GM12878 (cell line): ENCODE results near the gene CACNA1E. TPM values are rescaled to one million over a fixed set of nuclear protein-coding genes. Genes with fewer than 3 reads are reported as not detected.

Experiments
- ATAC-seq: fragments of 200-7000 bp; cut with Tn5 transposase; 3 replicates; pipeline ENCODE4 v1.9.1; 2020; ENCODE audit warnings: mild to moderate bottlenecking, moderate library complexity
- BruUV-seq: library from RNA; stranded (reverse); fragments of 400-500 nt; replicated peaks from 2 replicates; lab custom pipeline; 2021; lab: Mats Ljungman, UMichigan
- CTCF ChIA-PET: fragments of 300-600 bp; sonication (Branson Sonifier 250); formaldehyde crosslinking; extraction: SDS; loops from one replicate; lab custom pipeline; 2021; ENCODE audit warnings: inconsistent platforms; lab: Yijun Ruan, JAX
- POLR2A ChIA-PET: fragments of 350-600 bp; formaldehyde crosslinking; extraction: SDS; loops from one replicate; lab custom pipeline; 2021; ENCODE audit warnings: inconsistent platforms; lab: Charles Lee
- RAD21 ChIA-PET: fragments of 300-600 bp; sonication (Branson Sonifier 250); formaldehyde crosslinking; loops from one replicate; lab custom pipeline; 2023; ENCODE audit warnings: antibody characterized with exemption; ENCODE audit not compliant: unreplicated experiment; lab: Charles Lee
- SMC1A ChIA-PET: fragments of 300-600 bp; sonication (Branson Sonifier 250); formaldehyde crosslinking; loops from one replicate; lab custom pipeline; 2023; ENCODE audit not compliant: unreplicated experiment, uncharacterized antibody; lab: Charles Lee
- DNase-seq: peaks from one replicate; pipeline ENCODE4 v3.0.0-alpha.2; 2011; ENCODE audit warnings: low read depth, low spot score
- FAIRE-seq: peaks from 3 replicates; lab custom pipeline; 2011; peaks lifted over from hg19 to GRCh38; lab: Jason Lieb, UNC
- H2AFZ ChIP-seq: 2 replicates; pipeline ENCODE4 v1.6.0; 2011; ENCODE audit warnings: low read depth, low read length, control low read depth; ENCODE audit not compliant: control insufficient read depth
- H3K27ac ChIP-seq: 2 replicates; pipeline ENCODE4 v1.5.1; 2011; ENCODE audit warnings: control low read depth; ENCODE audit not compliant: control insufficient read depth, insufficient read depth
- H3K27me3 ChIP-seq, 2 experiments: replicated peaks in 1 of 2; 2 replicates each; pipeline versions ENCODE4 v1.6.0 to v1.6.1; 2011; ENCODE audit warnings: low read length in 1 of 2; ENCODE audit not compliant: control insufficient read depth in 2 of 2, insufficient read depth in 2 of 2
- H3K36me3 ChIP-seq, 2 experiments: 2 replicates each; pipeline ENCODE4 v1.5.1; 2011; ENCODE audit warnings: low read length in 1 of 2; ENCODE audit not compliant: control insufficient read depth in 2 of 2, insufficient read depth in 2 of 2
- H3K4me1 ChIP-seq: 2 replicates; pipeline ENCODE4 v1.6.1; 2011; ENCODE audit warnings: mild to moderate bottlenecking, low read length, moderate library complexity, mixed read lengths; ENCODE audit not compliant: control insufficient read depth, insufficient read depth
- H3K4me2 ChIP-seq: 2 replicates; pipeline ENCODE4 v1.6.0; 2011; ENCODE audit warnings: control low read depth; ENCODE audit not compliant: control insufficient read depth, insufficient read depth
- H3K4me3 ChIP-seq: fragments of 200-600 bp; sonication (generic); 2 replicates; pipeline ENCODE4 v1.5.1; 2016
- H3K79me2 ChIP-seq: 2 replicates; pipeline ENCODE4 v1.6.0; 2011; ENCODE audit warnings: low read length; ENCODE audit not compliant: control insufficient read depth, insufficient read depth
- H3K9ac ChIP-seq: 2 replicates; pipeline ENCODE4 v1.8.0; 2011; ENCODE audit warnings: low read length, control low read depth, mixed read lengths; ENCODE audit not compliant: control insufficient read depth, insufficient read depth
- H3K9me3 ChIP-seq: replicated peaks from 3 replicates; pipeline ENCODE4 v1.5.1; 2011; ENCODE audit warnings: mild to moderate bottlenecking, low read length; ENCODE audit not compliant: control insufficient read depth, insufficient read depth
- H4K20me1 ChIP-seq: 2 replicates; pipeline ENCODE4 v1.6.0; 2011; ENCODE audit not compliant: control insufficient read depth, insufficient read depth
- CHD4 ChIP-seq: fragments of 200-600 bp; sonication (generic); IDR thresholded peaks from 2 replicates; pipeline ENCODE4 v1.6.1; 2016; ENCODE audit warnings: mild to moderate bottlenecking
- ESRRA ChIP-seq: IDR thresholded peaks from 2 replicates; pipeline ENCODE4 v1.6.1; 2012; ENCODE audit warnings: mild to moderate bottlenecking, low read length, improper control_type of control experiment
- KDM1A ChIP-seq: fragments of 200-600 bp; sonication (generic); IDR thresholded peaks from 2 replicates; pipeline ENCODE4 v1.6.1; 2016; ENCODE audit warnings: borderline replicate concordance
- LARP7 ChIP-seq: fragments of 450-650 bp; IDR thresholded peaks from 2 replicates; pipeline ENCODE4 v1.6.1; 2017; ENCODE audit warnings: mild to moderate bottlenecking
- MTA3 ChIP-seq: IDR thresholded peaks from 2 replicates; pipeline ENCODE4 v1.6.1; 2012; ENCODE audit warnings: low read length, inconsistent platforms, borderline replicate concordance
- PAX5 ChIP-seq: IDR thresholded peaks from 2 replicates; pipeline ENCODE4 v1.6.1; 2011; ENCODE audit warnings: low read depth, low read length, borderline replicate concordance
- RB1 ChIP-seq: fragments of 450-650 bp; formaldehyde crosslinking; IDR thresholded peaks from 2 replicates; pipeline ENCODE4 v1.6.1; 2017; ENCODE audit warnings: mild to moderate bottlenecking, borderline replicate concordance
- SMARCA5 ChIP-seq: fragments of 450-650 bp; IDR thresholded peaks from 2 replicates; pipeline ENCODE4 v1.6.1; 2017; ENCODE audit warnings: mild to moderate bottlenecking
- SRF ChIP-seq, 2 experiments: IDR thresholded peaks; 2 replicates each; pipeline ENCODE4 v1.6.1; 2011; ENCODE audit warnings: low read depth in 2 of 2, low read length in 2 of 2, mild to moderate bottlenecking in 1 of 2, moderate library complexity in 1 of 2
- SUPT20H ChIP-seq: IDR thresholded peaks from 2 replicates; pipeline ENCODE4 v1.6.1; 2011; ENCODE audit warnings: low read depth, mild to moderate bottlenecking, low read length, moderate library complexity, borderline replicate concordance; ENCODE audit not compliant: control insufficient read depth
- ZNF384 ChIP-seq: IDR thresholded peaks from 2 replicates; pipeline ENCODE4 v1.6.1; 2012; ENCODE audit warnings: low read depth, mild to moderate bottlenecking, low read length, improper control_type of control experiment, borderline replicate concordance
- ZSCAN29 ChIP-seq: fragments of 450-650 bp; IDR thresholded peaks from 2 replicates; pipeline ENCODE4 v1.6.1; 2017; ENCODE audit warnings: mild to moderate bottlenecking, moderate library complexity
- WGBS: methylation state at CpG from one replicate; pipeline ENCODE4 v1.1.6; 2016; ENCODE audit warnings: low lambda C conversion rate; ENCODE audit not compliant: insufficient replicate concordance, insufficient coverage; ENCODE audit errors: missing lambda C conversion rate; 5-methylcytosine and 5-hydroxymethylcytosine counted together
- in situ Hi-C: fragments of 300-500 bp; cut with MboI; formaldehyde crosslinking; loops from 9 replicates; pipeline ENCODE4 v1.14.3; 2018; ENCODE audit warnings: mixed read lengths
- intact Hi-C: fragments of 100-400 bp; cut with micrococcal nuclease; formaldehyde crosslinking; loops from one replicate; pipeline ENCODE4 v1.14.2; 2022; ENCODE audit not compliant: unreplicated experiment
- polyA plus RNA-seq, 11 experiments: library from polyadenylated mRNA; depleted of rRNA in 4 of 11; unstranded in 6 of 11; stranded (reverse) in 5 of 11; fragments of >200 nt; fragmentation: Nextera tagmentation in 4 of 11; fragmentation: Illumina TruSeq in 1 of 11; extraction: Ambion mirVana in 4 of 11; extraction: Trizol in 1 of 11; gene quantifications; 1 replicate in 1 of 11; 2 replicates in 10 of 11; pipeline versions ENCODE4 v1.2.1 to v1.2.3, GENCODE V29; 2011 to 2016; ENCODE audit warnings: inconsistent platforms in 2 of 11, missing spikeins in 2 of 11, low read depth in 1 of 11
- total RNA-seq, 4 experiments: library from RNA; depleted of rRNA in 3 of 4; stranded (reverse); fragments of >200 nt in 3 of 4; fragmentation: Illumina TruSeq in 1 of 4; extraction: Trizol in 1 of 4; gene quantifications; 2 replicates each; pipeline versions ENCODE4 v1.2.1 to v1.2.3, GENCODE V29; 2013 to 2021
- TF ChIP-seq, protein P1 (sequence below): fragments of 450-650 bp; formaldehyde crosslinking; IDR thresholded peaks from 2 replicates; pipeline ENCODE4 v1.4.0; 2020; ENCODE audit warnings: mild to moderate bottlenecking, moderate library complexity
- TF ChIP-seq, protein P2 (sequence below): fragments of 450-650 bp; IDR thresholded peaks from 2 replicates; pipeline ENCODE4 v1.6.1; 2014; ENCODE audit warnings: mild to moderate bottlenecking

CACNA1E gene
- total and polyA plus RNA-seq, 10 of the 15 experiments (the other 5 are each of a cell fraction or from before 2014, with no cell fraction given): 0.57 to 22.0 (median 8.5) TPM

DNA sequence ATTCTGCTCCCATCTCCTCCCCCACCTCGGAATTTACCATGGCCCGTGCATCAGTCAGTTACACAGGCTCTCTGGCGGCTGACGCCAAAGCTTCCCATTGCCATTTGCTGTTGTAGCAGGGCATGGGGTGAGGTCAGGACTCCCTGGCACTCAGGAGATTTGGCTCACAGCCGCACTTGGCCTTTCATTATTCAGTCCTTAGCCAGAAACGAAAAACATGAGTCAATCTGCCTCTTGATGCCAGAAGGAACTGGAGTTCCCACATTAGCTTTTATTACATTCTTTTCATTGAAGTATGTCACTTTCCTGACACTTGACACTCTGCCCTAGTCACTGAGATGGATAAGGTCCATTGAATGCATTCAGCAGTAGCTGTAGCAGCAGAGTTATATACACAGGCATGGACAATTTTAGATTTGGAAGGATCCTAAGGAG lies 260.6 kb downstream of the CACNA1E start:
- BruUV-seq: no TSS peak
- peaks cover 3 to 4% of the 10 kb centered on the region in 2 experiments; a peak in 2 of 4 replicates for H3K36me3 ChIP-seq
- SMC1A ChIA-PET: interaction anchor here (1.2 kb wide), 1 partner anchor 17 kb away, joined by 3 read pairs; no protein-coding TSS in a partner anchor
- intact Hi-C loops (no loop called here), in situ Hi-C loops (no loop called here)
- no peak overlapping the region for H3K27ac ChIP-seq
- WGBS: 52% methylated on average over 6 of the region's 6 CpGs
- no peak overlapping the region for H3K9ac ChIP-seq
- ATAC-seq (no peak), DNase-seq (no peak)
- CTCF ChIA-PET: interaction anchor here (1.4 kb wide), 1 partner anchor 265 kb away, joined by 3 read pairs; no protein-coding TSS in a partner anchor
- H3K4me1 ChIP-seq: no peaks in the 10 kb centered on the region
- no peaks in the 10 kb centered on the region; the same call in 1 of the 2 replicates for H4K20me1 ChIP-seq
- no peak overlapping the region for H3K4me3 ChIP-seq
- H3K9me3 ChIP-seq: no peaks in the 10 kb centered on the region
- no peaks in the 10 kb centered on the region for H3K79me2 ChIP-seq
- H3K4me2 ChIP-seq: no peak overlapping the region
- RAD21 ChIA-PET: no interaction called here
- H3K27me3 ChIP-seq: no peaks in the 10 kb centered on the region
- TF ChIP-seq SMARCA5: no peak
- no peak for TF ChIP-seq ZSCAN29
- no peak for TF ChIP-seq RB1
- TF ChIP-seq, protein P1, sequence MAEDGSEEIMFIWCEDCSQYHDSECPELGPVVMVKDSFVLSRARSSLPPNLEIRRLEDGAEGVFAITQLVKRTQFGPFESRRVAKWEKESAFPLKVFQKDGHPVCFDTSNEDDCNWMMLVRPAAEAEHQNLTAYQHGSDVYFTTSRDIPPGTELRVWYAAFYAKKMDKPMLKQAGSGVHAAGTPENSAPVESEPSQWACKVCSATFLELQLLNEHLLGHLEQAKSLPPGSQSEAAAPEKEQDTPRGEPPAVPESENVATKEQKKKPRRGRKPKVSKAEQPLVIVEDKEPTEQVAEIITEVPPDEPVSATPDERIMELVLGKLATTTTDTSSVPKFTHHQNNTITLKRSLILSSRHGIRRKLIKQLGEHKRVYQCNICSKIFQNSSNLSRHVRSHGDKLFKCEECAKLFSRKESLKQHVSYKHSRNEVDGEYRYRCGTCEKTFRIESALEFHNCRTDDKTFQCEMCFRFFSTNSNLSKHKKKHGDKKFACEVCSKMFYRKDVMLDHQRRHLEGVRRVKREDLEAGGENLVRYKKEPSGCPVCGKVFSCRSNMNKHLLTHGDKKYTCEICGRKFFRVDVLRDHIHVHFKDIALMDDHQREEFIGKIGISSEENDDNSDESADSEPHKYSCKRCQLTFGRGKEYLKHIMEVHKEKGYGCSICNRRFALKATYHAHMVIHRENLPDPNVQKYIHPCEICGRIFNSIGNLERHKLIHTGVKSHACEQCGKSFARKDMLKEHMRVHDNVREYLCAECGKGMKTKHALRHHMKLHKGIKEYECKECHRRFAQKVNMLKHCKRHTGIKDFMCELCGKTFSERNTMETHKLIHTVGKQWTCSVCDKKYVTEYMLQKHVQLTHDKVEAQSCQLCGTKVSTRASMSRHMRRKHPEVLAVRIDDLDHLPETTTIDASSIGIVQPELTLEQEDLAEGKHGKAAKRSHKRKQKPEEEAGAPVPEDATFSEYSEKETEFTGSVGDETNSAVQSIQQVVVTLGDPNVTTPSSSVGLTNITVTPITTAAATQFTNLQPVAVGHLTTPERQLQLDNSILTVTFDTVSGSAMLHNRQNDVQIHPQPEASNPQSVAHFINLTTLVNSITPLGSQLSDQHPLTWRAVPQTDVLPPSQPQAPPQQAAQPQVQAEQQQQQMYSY: no peak
- TF ChIP-seq KDM1A: no peak
- TF ChIP-seq PAX5: no peak
- no peak for TF ChIP-seq LARP7
- no peak for TF ChIP-seq ZNF384
- no peak for TF ChIP-seq CHD4
- TF ChIP-seq, protein P2, sequence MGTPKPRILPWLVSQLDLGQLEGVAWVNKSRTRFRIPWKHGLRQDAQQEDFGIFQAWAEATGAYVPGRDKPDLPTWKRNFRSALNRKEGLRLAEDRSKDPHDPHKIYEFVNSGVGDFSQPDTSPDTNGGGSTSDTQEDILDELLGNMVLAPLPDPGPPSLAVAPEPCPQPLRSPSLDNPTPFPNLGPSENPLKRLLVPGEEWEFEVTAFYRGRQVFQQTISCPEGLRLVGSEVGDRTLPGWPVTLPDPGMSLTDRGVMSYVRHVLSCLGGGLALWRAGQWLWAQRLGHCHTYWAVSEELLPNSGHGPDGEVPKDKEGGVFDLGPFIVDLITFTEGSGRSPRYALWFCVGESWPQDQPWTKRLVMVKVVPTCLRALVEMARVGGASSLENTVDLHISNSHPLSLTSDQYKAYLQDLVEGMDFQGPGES: no peak
- TF ChIP-seq ESRRA: no peak
- no peak for TF ChIP-seq SRF (IDR thresholded peaks at IDR 0.05; ENCODE audit: low read depth in 2 of 2, low read length in 2 of 2)
- no peak for TF ChIP-seq SUPT20H
- TF ChIP-seq MTA3: no peak
- TF ChIP-seq, all 136 proteins: peak for 0
- no peak for FAIRE-seq
- H2AFZ ChIP-seq: no peak overlapping the region
- POLR2A ChIA-PET: interaction anchor here (0.6 kb wide), 1 partner anchor 260 kb away, joined by 5 read pairs; the partner anchor contains the start of gene CACNA1E
